ENCODE measurements around the gene CDH18.

CDH18 gene

DNA sequence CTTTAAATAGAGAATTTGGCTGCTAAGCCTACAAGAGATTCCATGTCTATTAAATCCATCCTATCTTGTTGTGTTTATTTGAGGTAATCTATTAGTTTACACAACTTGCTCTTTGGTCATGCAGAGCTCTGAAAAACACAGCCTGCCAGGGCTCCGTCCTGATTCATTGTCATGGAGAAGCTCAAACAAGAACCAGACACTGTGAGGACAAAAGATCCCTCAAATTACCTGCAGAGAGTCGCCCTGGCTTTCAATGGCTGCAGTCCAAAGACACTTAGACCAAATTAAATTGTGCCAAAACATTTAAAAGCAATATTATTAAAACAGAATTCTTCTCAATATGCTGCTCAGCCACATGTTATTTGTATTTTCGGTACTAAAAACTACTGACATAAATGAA lies 60.1 kb downstream of the CDH18 start:
- DNase-seq, result no peak

DNA sequence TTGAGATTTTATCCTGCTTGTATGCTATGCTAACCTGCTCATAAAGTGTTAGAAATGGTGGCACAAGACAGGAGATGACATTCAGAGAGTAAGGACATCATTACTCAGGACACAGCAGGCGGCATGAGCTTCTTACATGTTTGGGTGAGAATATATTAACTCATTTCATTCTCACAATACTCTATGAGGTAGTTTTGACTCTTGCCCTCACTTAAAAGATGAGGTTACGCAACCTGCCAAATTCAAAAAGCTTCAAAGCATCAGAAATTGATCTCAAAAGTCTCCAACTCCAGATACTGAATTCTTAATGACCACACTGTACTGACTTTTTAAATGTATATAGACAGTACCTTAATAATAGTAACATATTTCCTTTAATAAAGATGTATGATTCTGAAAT lies 60.8 kb downstream of the CDH18 start:
- DNase-seq, result no peak

DNA sequence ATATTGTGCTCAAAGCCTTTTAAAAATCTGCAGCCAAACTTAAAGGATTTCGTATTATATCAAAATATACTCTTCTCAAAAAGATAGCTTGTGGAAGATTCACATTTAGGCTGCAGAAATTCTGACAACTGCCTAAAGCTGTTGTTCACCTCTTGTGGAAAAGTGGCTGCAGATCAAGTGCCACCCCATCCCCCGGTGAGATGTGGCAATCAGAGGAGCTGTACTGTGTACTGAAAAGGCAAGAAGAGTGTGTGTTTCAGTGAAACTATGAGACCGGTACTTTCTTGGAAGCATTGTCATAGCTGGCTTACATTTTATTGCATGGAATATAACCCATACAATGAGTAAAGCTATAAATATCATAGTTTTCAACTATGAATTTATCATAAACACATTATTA lies 64.3 kb downstream of the CDH18 start:
- no peak for DNase-seq

DNA sequence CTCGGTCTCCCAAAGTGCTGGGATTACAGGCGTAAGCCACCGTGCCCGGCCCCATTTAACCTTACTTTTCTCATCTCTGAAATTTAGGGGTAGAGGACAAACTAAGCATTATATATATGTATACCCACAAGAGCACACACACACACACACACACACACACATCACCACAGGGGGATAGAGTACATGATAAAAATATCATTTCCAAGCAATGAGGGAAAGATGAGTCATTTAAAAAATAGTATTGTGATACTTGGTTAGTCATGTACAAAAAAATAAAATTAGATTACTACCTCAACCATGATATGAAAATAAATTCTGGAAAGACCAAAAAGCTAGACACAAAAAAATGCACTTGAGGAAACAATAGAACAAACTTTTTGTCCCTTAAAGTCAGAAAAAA lies 67.2 kb downstream of the CDH18 start:
- DNase-seq, result no peak

DNA sequence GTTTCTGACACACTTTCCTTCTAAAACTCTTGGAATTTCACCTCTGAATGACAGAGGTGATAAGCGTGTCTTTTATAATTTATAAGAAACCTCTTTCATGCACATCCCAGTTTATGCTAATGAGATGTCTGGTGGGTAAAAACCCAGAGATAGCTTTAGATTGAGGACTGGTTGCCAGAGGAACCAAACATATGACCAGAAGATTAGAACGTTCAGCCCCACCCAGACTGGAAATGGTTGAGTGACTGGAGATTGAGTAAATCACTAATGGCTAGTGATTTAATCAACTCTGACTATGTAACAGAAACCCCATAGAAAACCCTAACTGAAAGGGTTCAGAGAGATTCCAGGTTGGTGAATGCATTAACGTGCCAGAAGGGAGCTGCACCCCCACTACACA lies 69.2 kb downstream of the CDH18 start:
- no peak for DNase-seq

DNA sequence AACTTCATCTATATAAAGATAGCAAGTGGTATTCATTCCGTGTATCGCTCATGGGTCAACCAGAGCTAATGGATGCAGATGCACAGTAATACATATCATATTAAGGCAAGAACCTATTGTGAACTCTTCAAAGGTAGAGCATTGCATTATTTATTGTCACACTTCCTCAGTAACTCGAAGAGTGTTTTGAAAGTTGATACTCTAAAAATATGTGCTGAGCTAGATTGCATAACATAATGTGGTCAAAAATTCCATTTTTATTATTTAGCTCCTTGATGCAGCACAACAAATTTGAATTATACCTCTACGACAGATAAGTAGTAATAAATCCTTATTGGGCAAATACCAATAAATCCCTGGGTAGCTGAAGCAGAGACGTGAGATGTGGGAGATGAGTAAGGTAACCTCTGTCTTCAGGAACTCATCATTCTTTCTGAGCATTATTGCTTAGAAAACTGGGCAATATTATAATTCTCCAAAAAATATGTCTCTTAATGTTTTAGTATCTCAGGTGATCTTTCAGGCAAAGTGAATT lies 70.3 kb downstream of the CDH18 start:
- DNase-seq, result no peak

DNA sequence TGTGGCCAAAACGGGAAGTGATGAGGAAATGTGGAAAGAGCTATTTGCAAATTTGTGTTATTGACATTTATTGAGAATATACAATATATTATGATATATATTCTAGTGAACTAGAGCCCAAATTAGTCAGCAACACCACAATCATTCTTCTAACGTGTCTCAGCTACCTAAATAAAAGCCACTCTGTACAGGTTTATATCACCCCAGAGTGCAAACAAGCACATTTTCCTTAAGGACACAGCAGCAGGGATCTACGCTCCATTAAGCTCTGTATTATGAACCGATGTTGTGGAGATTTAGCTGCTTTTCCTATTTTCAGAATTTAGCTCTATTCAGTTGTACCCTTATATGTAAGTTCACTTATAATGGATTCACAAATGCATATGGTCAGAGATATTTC lies 77.9 kb downstream of the CDH18 start:
- DNase-seq, result no peak

DNA sequence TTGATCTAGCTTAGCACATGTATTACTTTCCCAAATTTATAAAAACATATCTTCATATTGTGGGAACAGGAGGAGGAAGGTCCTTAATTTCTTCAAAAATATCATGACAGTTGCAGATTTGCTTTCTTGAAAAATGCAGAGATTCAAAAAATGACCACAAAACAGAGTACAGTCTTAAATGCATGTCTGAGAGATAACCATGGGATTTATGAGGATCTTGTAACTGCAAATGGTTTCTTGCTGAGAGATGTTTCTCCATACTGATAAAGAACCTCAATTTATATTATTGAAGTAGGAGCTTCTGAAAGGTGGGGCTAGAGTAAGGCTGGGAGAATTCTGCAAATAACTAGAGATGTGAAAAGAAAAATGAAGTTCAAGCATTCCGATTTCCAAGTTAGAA lies 83.2 kb downstream of the CDH18 start:
- DNase-seq, result no peak

DNA sequence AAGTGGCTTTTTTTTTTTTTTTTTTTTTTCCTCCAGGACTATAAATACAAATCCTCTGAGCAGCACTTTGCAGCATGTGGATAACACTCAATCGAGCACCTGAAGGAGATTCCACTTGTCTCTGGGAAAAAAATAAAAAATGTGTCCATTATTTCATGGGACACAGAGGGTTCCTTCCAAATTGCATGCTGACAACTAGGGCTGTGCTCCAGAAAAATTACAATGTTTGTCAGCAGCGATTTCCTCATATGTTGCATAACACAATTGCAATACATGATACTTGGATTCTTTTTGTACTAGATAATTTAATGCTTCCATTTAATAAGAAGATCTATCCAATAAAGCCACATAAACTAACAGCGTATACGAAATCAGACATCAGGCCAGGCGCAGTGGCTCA lies 84.4 kb downstream of the CDH18 start:
- DNase-seq, result no peak

DNA sequence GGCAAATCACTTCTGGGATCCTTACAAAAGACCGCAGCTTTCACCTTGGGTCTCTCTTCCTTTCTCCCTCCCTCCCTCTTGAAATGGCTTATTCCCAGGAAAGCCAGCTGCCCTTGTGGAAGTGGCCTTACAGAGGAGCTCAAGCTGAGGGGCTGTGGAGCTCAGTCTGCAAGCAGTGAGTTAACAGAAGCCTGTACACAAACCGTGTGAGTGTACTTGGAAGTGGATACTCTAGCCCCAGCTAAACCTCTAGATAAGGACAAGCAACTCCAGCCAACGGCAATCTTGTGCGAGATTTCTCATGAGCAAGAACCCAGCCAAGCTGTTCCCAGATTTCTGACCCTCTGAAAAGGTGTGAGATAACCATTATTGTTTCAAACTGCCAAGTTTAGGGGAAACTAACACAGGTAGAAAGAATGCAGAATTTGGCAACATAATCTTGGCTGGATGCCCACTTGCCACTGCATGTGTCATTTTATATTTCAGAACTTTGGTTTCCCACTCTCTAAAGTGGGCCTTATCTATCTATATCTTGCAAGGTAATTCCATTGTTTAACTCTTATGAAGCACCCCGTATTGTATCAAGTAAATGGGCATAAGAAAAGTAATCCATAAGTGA lies 85.6 kb downstream of the CDH18 start:
- no peak for DNase-seq

DNA sequence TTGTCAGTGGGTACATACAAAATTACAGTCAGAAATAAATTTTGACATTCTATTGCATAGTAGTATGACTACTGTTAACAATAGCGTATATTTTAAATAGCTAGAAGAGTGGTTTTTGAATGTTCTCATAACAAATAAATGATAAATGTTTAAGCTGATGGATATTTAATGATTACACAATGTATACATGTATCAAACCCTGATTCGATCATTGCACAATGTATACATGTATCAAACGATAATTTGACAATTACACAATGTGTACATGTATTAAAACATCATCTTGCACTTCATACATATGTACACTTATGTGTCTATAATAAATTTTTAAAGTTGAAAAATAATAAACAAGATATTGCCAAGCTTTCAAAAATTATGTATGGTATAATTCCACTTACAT lies 87.7 kb downstream of the CDH18 start:
- no peak for DNase-seq

DNA sequence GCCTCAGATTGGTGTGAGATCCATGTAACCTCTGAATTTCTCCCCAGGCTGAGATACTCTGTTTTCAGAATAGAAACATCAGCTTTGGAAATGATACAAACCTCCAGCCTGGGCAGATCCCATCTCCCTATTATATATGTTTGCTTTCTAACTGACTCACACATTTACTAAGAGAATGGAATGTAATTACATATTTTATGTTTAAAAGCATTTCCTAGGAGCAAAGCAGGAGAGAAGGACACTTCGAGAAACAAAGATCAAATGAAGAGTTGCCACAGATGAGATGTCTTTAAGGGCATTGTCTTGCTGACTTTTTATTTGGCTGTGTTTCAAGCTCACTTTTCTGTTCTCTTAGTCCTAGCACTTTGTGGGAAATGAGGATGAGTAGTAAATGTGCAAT lies 96.3 kb downstream of the CDH18 start:
- no peak for DNase-seq

DNA sequence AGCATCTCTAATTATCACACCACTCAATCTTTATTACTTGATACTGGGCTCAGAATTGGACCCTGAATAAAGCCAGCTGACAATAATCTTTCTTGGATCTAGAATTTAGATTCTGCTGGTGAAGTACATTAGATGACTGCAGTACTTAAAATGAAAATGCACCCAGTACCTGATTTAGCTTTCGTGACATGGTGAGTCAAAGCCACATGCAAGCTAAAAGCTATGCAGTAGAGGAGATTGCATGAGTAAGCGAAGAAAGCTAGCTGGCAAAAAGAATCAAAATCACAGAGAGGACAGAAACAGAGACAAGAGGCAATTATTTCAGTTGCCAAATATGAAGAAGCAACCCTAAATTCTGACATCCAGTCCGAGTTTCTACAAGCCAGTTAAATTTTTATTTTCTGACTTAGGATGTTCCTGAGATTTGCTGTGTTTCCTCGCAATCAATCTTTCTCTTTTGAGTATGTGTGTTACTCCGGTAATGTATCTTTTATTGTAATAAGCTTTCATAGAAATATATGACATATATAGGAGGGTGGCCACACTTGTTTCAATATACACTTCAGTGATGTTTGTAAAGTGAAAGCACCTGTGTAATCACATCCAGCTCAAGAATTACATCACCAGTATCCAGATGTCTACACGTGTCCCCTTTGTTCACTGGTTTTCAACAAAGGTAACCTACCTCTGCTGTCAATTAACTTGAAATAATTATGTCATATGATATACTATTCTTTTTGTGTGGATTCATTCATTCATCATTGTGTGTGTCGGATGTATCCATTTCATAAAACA lies 101.7 kb downstream of the CDH18 start:
- no peak for DNase-seq

DNA sequence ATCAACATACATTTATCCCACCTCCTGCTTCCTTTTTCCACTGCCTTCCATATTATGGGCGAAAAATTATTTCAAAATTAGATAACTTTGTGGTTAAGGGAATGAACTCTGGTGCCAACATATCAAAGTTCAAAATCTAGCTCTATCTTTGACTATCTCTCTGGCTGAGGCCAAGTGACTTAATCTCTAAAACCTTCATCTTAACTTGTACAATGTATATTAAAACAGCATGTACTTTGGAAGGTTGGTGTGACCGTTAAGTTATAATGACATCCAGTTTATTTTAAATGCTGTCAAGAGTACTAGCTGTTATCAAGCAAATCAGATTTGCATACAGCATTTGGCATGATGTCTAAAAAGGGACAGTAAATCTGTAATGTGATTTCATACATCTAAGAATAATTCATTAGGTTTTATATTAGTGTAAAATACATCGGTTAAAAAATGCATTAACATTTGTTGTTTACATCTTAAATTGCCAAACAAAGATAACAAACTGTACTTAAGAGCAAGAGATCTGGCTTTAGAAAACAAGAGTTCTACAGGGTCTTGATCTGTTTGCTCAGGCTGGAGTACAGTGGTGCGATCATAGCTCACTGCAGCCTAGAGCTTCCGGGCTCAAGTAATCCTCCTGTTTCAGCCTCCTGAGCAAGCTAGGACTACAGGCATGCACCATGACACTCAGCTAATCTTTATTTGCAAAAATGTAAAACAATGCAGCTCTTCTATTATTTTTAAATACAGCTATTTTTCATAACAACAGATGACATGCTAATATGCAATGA lies 102.8 kb downstream of the CDH18 start:
- DNase-seq, result no peak

DNA sequence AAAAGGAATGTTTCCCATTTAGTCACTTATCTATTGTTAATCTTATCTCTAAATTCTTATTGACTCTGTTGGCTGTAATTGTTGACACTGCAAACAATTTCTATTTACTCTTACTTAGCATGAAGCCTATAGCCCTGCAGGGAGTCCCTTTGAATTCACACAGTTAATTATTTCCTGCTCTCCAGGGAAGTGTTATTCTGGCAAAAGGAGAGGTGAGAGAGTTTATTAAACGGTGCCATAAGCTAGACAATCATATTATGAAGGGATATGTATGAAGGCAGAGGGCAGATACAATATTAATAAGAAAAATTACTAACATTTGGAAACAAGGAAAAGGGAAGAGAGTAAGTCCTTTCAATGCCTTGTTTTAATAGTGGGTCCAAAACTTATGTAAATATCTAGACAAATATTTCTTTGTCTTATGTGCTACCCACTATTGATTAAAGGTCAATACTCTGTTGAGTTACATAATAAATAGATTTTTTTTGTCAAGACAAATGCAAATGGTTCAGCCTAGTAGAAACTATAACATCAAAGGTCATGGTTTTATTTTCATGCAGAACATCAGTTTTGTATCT lies 107.1 kb downstream of the CDH18 start:
- DNase-seq, result no peak

DNA sequence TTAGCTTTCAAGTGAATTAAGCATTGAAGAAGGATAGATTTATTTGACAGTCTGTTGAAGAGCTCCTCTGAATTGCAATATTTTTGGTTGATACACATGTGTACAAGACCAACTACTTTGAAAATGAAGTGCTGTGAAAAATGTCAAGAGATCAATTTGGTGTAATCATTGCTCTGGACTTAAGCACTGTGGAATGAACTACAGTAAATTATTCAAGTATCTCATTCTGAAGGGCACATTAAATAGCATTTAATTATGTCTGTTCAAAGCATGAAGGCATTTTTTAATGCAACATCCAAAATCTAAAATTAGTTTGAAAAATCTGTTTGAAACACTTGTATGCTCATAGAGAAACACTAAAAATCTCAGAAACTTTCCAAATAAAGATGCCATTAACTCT lies 107.5 kb downstream of the CDH18 start:
- DNase-seq, result no peak

DNA sequence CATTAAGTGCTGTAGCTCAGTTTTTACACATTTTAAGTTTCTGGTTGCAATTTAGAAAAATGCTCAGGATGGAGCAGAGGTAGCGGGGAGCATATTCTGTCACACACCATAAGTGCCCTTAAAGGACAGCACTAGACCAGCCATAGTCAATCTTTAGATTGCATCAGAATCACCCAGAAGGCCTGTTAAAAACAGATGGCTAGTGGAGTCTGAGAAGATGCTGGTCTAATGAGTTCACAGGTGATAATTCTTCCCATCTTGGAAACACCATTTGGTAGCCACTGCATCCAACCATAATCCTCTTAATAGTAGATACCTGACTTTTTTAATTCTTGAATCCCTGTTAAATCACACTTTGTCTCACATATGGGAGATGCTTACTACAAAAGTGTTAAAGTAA lies 113.2 kb downstream of the CDH18 start:
- DNase-seq, result no peak

DNA sequence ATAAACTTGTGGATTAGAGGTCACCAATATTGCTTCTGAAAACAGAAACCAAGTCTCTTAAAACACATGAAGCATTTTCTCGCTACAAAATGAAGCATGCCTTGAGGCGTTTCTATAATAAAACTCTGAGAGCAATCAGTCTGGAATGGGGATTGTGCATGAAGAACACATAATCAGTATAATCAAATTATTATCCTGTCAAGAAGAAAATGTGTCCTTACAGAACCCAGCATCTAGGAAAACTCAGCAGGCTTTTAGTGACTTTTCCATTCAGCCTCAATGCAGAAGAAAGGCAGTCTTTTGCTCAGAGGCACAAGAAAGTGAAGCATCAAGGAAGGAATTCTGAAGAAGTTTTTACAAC lies 121.9 kb downstream of the CDH18 start:
- no peak for DNase-seq

DNA sequence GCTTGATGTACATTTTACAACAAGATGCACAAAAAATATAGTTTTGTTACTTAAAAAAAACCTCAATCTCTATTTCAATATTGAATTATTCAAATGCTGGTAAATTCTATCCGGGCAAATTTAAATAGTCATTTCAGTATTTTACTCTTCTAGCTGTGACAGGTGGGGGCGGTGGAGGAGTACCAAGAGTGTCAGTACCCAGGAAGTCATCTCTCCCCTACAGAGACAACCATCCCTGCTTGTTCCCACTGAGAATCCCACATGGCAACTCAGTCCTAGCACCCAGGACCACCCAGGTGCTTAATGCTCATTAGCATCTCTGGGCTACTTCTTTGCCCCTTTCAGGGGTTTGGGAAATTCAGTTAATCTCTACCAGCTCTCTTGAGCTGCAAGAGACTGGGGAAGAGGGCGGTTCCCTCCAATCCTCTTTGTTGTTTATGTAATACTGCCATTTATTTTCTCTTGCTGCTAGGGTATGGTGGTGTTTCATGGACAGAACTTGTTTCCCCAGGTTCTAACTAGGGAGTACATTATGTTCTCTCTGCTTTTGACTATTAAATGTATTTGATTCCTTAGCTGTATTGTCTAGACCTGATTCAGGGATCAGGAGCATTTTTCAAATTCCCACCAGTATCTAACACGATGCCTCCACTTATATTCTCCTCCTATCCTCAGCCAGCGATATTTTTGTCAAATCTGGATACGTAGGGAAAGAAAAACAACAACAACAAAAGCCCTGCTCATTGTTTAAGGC lies 122.5 kb downstream of the CDH18 start:
- no peak for DNase-seq

DNA sequence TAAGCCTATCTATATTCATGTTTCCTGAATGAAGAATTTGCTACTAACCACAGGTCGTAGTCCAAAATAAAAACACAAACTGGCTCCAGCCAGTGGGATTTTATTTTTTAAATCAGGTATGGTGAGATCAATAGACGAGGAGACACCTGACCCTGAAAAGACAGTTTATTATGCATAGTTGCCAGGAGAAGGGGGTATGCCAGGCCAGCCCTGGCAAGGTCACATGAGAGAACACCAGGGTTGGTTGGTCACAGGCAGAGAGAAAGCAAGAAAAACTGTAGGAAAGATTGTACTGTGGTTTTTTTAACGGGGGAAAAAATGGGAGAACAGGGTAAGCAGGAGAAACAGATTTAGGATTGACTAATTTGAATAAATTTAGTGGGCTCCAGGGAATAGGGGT lies 125.3 kb downstream of the CDH18 start:
- no peak for DNase-seq

DNA sequence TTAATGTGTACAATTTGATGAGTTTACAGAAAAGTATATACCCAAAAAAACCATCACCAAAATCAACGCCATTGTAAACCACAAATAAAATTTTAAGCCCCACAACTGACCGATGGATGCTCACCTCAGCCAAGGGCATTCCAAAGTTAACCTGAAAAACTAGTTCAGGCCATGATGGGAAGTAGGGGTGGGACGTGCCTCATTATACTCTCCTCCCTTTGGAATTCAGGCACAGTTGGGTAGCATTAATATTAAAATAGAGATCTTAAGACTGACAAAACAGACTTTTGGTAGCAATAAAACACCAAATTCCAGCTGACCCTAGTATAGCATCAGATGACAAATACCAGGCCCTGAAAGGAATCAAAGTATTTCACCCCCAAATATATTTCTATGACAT lies 129.0 kb downstream of the CDH18 start:
- no peak for DNase-seq

DNA sequence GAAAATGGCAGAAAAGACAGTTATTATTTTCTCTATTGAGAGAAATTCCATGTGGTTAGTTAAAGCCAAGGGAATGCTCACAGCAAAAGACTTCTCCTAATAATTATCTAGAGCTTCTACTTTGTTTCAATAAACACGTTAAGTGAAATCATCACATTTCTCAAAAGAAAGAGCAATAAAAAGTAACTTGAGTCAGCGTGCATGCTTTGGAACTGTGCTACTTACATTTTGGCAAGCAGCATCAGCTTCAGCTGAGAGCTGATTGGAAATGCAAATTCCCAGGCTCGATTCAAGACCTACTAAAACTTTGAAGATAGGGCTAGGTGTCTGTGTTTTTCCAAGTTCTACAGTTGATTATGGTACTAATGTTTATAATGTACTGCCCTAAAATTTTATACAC lies 132.1 kb downstream of the CDH18 start:
- no peak for DNase-seq

DNA sequence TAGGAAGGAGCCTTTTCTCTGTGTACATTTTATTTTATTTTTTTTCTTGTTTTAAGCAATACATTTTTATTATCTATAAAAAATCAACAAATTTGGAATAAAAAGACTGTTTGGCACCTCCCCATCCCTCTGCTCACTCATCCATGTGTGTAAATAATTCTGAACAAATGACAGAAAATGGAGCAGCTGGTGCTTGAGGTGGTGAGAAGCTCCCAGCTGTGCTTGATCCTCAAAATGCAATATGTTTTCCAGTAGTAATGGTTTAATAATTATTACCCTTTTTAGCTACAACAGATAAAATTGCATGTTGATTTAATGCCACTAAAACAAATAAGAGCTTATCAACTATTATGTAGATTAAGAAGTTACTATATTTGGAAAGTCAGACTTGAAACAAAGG lies 132.5 kb downstream of the CDH18 start:
- DNase-seq, result no peak
